ENCODE results near the gene SSBP4.

DNA sequence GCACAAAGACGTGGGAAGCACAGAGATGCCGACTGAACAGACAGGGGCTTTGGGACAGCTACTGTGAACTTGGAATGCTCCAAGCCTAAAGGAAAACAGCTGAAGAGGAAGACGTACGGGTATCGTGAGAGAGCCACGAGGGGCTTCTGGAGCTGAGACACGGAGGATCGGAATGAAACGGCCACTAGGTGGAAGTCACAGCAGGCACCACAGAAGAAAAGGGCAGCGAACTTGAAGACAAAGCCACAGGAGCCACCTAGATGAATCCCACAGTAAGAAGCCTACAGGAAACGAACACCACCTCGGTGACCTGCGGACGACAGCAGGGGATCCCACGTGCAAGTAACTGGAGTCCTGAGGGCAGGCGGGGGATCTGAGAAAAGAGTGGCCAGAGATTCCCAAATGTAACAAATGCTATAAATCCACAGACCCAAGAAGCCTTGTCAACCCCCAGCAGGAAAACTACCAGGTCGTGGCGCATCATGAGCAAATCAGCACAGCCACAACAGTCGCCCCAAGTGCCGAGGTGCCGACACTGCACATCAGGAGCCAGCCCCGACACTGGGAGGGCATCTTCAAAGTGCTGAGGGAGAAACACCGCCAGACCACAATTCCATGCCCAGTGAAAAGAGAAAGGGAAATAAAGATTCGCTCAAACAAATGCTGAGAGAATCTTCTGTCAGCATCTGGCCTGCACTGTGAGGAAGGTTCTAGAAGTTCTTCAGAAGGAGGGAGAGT lies 58.0 kb downstream of the SSBP4 start:
- TF ChIP-seq EZH2 (IDR thresholded peaks at IDR 0.05; ENCODE audit: low read length, unreplicated experiment): no peak
- peak; percentile 40 for TF ChIP-seq CTCF (conservative IDR thresholded peaks at IDR 0.05; ENCODE audit: low read depth, low read length)
- no peak for TF ChIP-seq EZH2phosphoT487 (IDR thresholded peaks at IDR 0.05; ENCODE audit: borderline replicate concordance, low read length)

Measured in PC-3 (cell line).